Measurements from ENCODE around the gene PTPN11.
"Not testable (repeated sequence)": the region's sequence is repeated elsewhere in the genome, so short reads cannot be mapped to it uniquely, and the experiment has no call there.

PTPN11 gene

GRCh38 chr12:112457142-112457541 is 38.4 kb downstream of the PTPN11 start:
- not testable (repeated sequence) for DNase-seq

GRCh38 chr12:112458330-112458729 is 39.6 kb downstream of the PTPN11 start:
- DNase-seq, result no peak

GRCh38 chr12:112458751-112459150 is 40.0 kb downstream of the PTPN11 start:
- DNase-seq, result no peak

GRCh38 chr12:112463478-112463877 is 44.7 kb downstream of the PTPN11 start:
- DNase-seq, result no peak

GRCh38 chr12:112464605-112465004 is 45.9 kb downstream of the PTPN11 start:
- no peak for DNase-seq

- DNase-seq, result no peak
Measured at GRCh38 chr12:112466011-112466422, 47.3 kb downstream of the PTPN11 start.

GRCh38 chr12:112466835-112467234 is 48.1 kb downstream of the PTPN11 start:
- DNase-seq, result no peak

- no peak for DNase-seq
Measured at GRCh38 chr12:112468046-112468445, 49.3 kb downstream of the PTPN11 start.

GRCh38 chr12:112473056-112473455 is 54.3 kb downstream of the PTPN11 start:
- peak; percentile 15 for DNase-seq

GRCh38 chr12:112479413-112479812 is 60.7 kb downstream of the PTPN11 start:
- no peak for DNase-seq

- DNase-seq, result no peak
Measured at GRCh38 chr12:112480931-112481330, 62.2 kb downstream of the PTPN11 start.

GRCh38 chr12:112482733-112483132 is 64.0 kb downstream of the PTPN11 start:
- no peak for DNase-seq

- no peak for DNase-seq
Measured at GRCh38 chr12:112486361-112486760, 67.6 kb downstream of the PTPN11 start.

GRCh38 chr12:112488257-112488876 is 69.6 kb downstream of the PTPN11 start:
- DNase-seq, result no peak

- no peak for DNase-seq
Measured at GRCh38 chr12:112489456-112489855, 70.7 kb downstream of the PTPN11 start.

GRCh38 chr12:112496496-112496895 is 77.7 kb downstream of the PTPN11 start:
- no peak for DNase-seq

GRCh38 chr12:112498580-112498979 is 79.8 kb downstream of the PTPN11 start:
- DNase-seq, result no peak

GRCh38 chr12:112503512-112503911 is 84.8 kb downstream of the PTPN11 start:
- DNase-seq, result no peak

- DNase-seq, result no peak
Measured at GRCh38 chr12:112506513-112507166, 87.9 kb downstream of the PTPN11 start.

- no peak for DNase-seq
Measured at GRCh38 chr12:112513471-112513870, 94.7 kb downstream of the PTPN11 start.

GRCh38 chr12:112514456-112514855 is 95.7 kb downstream of the PTPN11 start:
- DNase-seq, result no peak

- DNase-seq, result peak; percentile 9
Measured at GRCh38 chr12:112514926-112515642, 96.3 kb downstream of the PTPN11 start.

- DNase-seq, result no peak
Measured at GRCh38 chr12:112515868-112516267, 97.1 kb downstream of the PTPN11 start.

GRCh38 chr12:112517730-112518364 is 99.1 kb downstream of the PTPN11 start:
- no peak for DNase-seq

Measured in inflammatory macrophage treated with lipopolysaccharide for 4 hours (primary cell).